Left cardiac atrium (tissue), 4 donors: ENCODE measurements around the gene IL20. TPM values are rescaled to one million over a fixed set of nuclear protein-coding genes. Genes with fewer than 3 reads are reported as not detected.

Experiments used
- ATAC-seq, 2 donors: fragments of 200-7000 bp; cut with Tn5 transposase; one replicate each; pipeline ENCODE4 v1.9.1; 2020; ENCODE audit warnings: mild to moderate bottlenecking in 2 of 2, moderate library complexity in 2 of 2
- DNase-seq: peaks from one replicate; pipeline ENCODE4 v3.0.0-alpha.2; 2020
- intact Hi-C, 2 donors: fragments of 100-400 bp; cut with DNase I; formaldehyde crosslinking; loops; one replicate each; pipeline versions ENCODE4 v1.14.1 to v1.15.1; 2022 to 2023
- total RNA-seq, 2 donors: library from RNA; stranded (reverse); fragmentation: NEBNext Ultra II Directional; extraction: Animal tissue kit (Norgen Biotek cat#: 25700); gene quantifications; one replicate each; pipeline ENCODE4 v1.2.1, GENCODE V29; 2021
- donor health status: DM: no; HTN: yes; CAD: no.
- donor health status: DM: no; HTN: yes; CAD: no; lungs with severe emphysema.
- donor health status: DM: yes; HTN: yes; CAD: no.
- donor health status: Dilated cardiomyopathy.

Gene IL20
- total RNA-seq, 2 donors from 2014 or later: not detected

DNA sequence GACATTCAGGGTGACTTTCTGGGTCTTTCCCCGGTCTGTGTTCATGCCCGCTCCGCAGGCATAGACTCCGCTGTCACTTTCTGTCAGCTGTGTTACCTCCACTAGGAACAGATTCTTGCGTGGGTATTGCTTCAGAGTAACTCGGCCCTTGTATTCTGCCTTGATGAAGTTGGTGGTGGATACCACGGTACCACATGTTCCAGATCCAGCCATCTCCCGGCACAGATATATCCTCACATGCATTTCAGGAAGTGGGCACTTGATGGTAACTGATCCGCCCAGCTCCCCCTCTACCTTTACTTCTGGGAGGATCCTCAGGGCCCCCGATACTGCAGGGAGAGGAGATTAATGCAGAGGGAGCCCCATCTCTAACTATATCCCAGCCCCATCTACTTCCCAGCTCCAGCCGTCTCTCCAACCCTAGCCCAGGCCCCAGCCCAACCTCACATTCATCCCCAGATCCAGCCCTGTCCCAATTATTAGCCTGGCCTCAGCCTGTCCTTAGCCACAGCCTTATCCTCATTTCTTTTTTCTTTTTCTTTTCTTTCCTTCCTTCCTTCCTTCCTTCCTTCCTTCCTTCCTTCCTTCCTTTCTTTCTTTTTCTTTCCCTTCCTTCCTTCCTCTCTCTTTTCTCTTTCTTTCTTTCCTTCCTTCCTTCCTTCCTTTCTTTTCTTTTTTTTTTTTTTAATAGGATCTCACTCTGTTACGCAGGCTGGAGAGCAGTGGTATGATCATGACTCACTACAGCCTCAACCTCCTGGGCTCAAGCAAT, 48.5 kb downstream of the IL20 start:
- DNase-seq: no peak
- ATAC-seq: no peak
- intact Hi-C loops: loop anchor here (5.0 to 10.0 kb wide), 6 partner anchors 47 to 429 kb away; partner anchors contain the start of gene IL20 (in 1 of the 2)

DNA sequence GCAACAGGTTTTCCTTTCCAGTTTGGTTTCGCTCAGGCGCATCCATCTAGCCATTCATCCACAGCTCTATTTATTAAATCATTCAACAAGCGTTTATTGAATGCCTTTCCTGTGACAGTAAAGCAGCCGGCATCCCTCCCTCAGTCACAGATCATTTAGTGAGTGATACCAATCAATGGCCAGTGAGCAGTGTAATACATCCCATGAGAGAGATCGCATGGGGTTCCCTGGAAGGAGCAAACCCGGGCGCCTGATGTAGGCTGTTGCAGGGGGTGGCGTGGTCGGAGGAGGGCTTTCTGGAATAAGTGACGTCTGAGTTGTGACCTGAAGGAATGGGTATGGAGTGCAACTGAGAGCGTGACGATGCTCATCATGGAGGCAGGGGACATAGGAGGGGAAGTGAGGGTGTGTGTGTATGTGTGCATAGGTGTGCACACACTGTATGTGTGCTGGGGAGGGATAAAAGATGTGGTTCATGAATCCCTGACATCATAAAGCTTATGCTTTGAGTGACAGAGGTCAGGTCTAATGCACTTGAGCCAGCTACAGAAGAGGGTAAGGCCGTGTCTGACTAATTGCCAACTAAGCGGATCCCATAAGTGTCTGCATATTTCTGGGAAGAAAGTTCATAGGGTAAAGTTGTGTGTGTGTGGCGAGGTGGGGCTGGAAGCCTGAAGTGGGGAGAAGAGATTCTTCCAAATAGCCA, 49.8 kb downstream of the IL20 start:
- DNase-seq (no peak), ATAC-seq (no peak)
- intact Hi-C loops: loop anchor here (10.0 kb wide), 3 partner anchors 170 to 430 kb away; no protein-coding TSS in a partner anchor

DNA sequence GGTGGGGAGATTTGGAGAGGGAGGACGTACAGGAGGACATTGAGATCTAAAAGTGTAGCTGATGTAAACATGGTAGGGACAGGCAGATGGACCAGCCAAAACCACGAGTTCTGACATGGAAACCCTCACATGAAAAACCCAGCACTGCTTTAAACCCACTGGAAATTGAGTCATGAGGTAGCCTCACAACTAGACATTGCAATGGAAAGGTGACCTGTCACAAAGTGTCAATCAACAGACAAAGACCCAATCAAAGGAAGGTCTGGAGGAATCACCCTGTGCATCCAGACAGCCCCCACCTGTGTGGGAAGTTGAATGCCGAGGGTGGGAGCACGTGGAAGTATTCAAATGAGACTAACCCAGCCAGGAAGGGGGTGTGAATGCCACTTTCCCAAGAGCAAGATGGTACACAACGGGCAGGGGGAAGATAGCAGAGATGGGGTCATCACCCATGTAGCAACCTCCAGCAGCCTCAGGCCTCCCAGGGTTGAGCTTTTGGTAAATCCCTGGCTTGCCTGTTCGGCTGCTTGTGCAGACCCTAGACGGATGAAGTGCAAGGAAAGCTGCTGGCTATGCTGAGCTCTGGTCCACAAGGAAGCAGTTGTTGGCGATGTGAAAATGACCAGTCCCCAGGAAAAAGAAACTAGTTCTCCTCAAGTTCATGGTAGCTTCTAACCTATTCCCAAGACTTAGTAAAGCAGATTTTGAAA, 50.7 kb downstream of the IL20 start:
- DNase-seq (no peak), ATAC-seq (no peak)
- intact Hi-C loops: loop anchor here (10.0 kb wide), 3 partner anchors 171 to 431 kb away; no protein-coding TSS in a partner anchor

DNA sequence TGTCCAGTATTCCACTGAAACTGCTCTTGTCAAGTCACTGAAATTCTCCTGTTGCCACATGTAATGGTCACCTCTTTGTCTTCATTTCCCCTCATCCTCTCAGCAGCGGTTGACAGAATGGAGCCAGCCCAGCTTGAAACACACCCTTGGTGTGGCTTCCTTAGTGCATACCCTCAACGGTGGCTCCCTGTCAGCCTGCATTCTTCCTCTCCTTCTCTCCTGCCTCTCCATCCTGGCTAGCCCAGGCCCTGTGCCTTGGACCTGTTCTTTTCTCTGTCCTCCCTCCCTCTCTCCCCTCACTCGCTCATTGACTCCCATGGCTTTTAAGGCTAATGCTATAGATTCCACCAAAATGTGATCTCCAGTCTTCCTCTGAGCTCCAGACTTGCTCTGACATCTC, 52.7 kb downstream of the IL20 start:
- ATAC-seq (no peak), DNase-seq (no peak)
- intact Hi-C loops: loop anchor here (10.0 kb wide), 3 partner anchors 173 to 433 kb away; no protein-coding TSS in a partner anchor

Other genes with a start within 250 kb of the IL20 start
- 10 to 100 TPM; 12.4 to 18.7 TPM for gene DYRK3, start 230.1 kb upstream of the IL20 start, total RNA-seq
- gene MAPKAPK2, start 180.7 kb upstream of the IL20 start, total RNA-seq: 100 to 1,000 TPM; 154 to 219 TPM
- gene IL19, start 94.8 kb upstream of the IL20 start, total RNA-seq: not detected
- gene IL10, start 93.1 kb upstream of the IL20 start, total RNA-seq: 1 to 10 TPM; 1.9 to 5.1 TPM
- gene IL24, start 31.8 kb downstream of the IL20 start, total RNA-seq: not detected
- gene FCMR, start 56.3 kb downstream of the IL20 start, total RNA-seq: 1 to 10 TPM; 3.2 to 4.5 TPM
- under 1 TPM; 0.06 to 0.16 TPM for gene PIGR, start 80.8 kb downstream of the IL20 start, total RNA-seq
- not detected for gene FCAMR, start 104.8 kb downstream of the IL20 start, total RNA-seq
- gene C1orf116, start 167.1 kb downstream of the IL20 start, total RNA-seq: under 1 TPM; 0.06 to 0.10 TPM
- gene YOD1, start 185.6 kb downstream of the IL20 start, total RNA-seq: 1 to 10 TPM; 3.4 to 5.9 TPM
- 10 to 100 TPM; 28.2 to 42.8 TPM for gene PFKFB2, start 187.7 kb downstream of the IL20 start, total RNA-seq
- 1 to 10 TPM in 1 of 2 donors, not detected in 1; 2.4 TPM for gene C4BPB, start 223.2 kb downstream of the IL20 start, total RNA-seq
- not detected for gene C4BPA, start 238.6 kb downstream of the IL20 start, total RNA-seq